Thoracic aorta (tissue), 2 donors: ENCODE measurements around the gene SH3PXD2A. TPM values are rescaled to one million over a fixed set of nuclear protein-coding genes. Genes with fewer than 3 reads are reported as not detected.

Source experiments
- ATAC-seq: fragments of 150-250 bp; one replicate; pipeline ENCODE4 v1.8.0; 2017; ENCODE audit warnings: low read depth; ENCODE audit not compliant: insufficient number of reproducible peaks, low FRiP score
- DNase-seq: peaks from one replicate; pipeline ENCODE4 v3.0.0-alpha.2; 2020; ENCODE audit warnings: low spot score
- H3K27ac ChIP-seq, 2 donors: fragments of 200-600 bp; sonication (generic); 1 replicate in 1 of 2; 2 replicates in 1 of 2; pipeline ENCODE4 v1.5.1; 2016; ENCODE audit warnings: mild to moderate bottlenecking in 2 of 2, moderate library complexity in 2 of 2
- H3K27me3 ChIP-seq: fragments of 200-600 bp; sonication (generic); replicated peaks from 2 replicates; pipeline ENCODE4 v1.6.0; 2016; ENCODE audit warnings: mild to moderate bottlenecking; ENCODE audit not compliant: insufficient read depth
- H3K36me3 ChIP-seq: fragments of 200-600 bp; sonication (generic); one replicate; pipeline ENCODE4 v1.5.1; 2016
- H3K4me1 ChIP-seq, 2 donors: fragments of 200-600 bp; sonication (generic); 1 replicate in 1 of 2; 2 replicates in 1 of 2; pipeline versions ENCODE4 v1.5.1 to v1.6.0; 2016; ENCODE audit warnings: low read depth in 2 of 2, mild to moderate bottlenecking in 1 of 2; ENCODE audit not compliant: control insufficient read depth in 1 of 2
- H3K4me3 ChIP-seq: fragments of 200-600 bp; sonication (generic); 2 replicates; pipeline ENCODE4 v1.5.1; 2016; ENCODE audit warnings: mild to moderate bottlenecking
- H3K9me3 ChIP-seq: fragments of 200-600 bp; sonication (generic); 2 replicates; pipeline ENCODE4 v1.5.1; 2016
- total RNA-seq, 2 donors: library from RNA; depleted of rRNA; stranded (reverse); fragments of >200 nt; gene quantifications; one replicate each; pipeline versions ENCODE4 v1.1.0 to v1.2.3, GENCODE V29; 2016
- TF ChIP-seq, protein P1 (sequence below): fragments of 200-600 bp; sonication (generic); IDR thresholded peaks from one replicate; pipeline ENCODE4 v1.5.1; 2019; ENCODE audit warnings: antibody characterized with exemption

The SH3PXD2A gene
- total RNA-seq, 2 donors from 2014 or later = 28.3 to 51.5 TPM

DNA sequence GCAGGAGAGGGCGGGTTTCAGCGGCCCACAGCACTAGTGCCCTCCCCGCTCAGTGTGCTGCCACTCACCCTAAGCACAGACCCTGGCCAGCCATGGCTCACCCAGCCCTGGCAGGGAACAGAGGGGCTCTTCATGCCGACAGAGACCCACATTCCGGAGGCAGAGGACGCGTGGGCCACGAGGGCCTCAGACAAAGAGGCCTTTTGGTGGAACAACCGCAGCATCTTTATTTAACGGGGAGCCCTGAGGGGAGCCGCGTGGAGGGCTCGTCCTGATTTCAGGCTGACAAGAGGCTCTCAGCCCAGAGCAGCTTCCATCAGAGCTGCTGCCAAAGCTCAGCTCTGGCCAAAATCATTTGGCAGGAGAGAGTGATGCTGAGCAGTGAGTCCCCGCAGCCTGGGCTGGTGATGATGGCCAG is 127.8 kb downstream of the SH3PXD2A start:
- peaks cover 10% of the 10 kb centered on the region for H3K36me3 ChIP-seq
- TF ChIP-seq, protein P1, sequence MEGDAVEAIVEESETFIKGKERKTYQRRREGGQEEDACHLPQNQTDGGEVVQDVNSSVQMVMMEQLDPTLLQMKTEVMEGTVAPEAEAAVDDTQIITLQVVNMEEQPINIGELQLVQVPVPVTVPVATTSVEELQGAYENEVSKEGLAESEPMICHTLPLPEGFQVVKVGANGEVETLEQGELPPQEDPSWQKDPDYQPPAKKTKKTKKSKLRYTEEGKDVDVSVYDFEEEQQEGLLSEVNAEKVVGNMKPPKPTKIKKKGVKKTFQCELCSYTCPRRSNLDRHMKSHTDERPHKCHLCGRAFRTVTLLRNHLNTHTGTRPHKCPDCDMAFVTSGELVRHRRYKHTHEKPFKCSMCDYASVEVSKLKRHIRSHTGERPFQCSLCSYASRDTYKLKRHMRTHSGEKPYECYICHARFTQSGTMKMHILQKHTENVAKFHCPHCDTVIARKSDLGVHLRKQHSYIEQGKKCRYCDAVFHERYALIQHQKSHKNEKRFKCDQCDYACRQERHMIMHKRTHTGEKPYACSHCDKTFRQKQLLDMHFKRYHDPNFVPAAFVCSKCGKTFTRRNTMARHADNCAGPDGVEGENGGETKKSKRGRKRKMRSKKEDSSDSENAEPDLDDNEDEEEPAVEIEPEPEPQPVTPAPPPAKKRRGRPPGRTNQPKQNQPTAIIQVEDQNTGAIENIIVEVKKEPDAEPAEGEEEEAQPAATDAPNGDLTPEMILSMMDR = no peak
- no peaks in the 10 kb centered on the region for H3K27me3 ChIP-seq
- H3K4me3 ChIP-seq = no peak overlapping the region
- no peaks in the 10 kb centered on the region for H3K9me3 ChIP-seq
- no peak for ATAC-seq
- no peak for DNase-seq
- H3K4me1 ChIP-seq = peaks cover 0 to 9% of the 10 kb centered on the region in 2 donors
- no peak overlapping the region for H3K27ac ChIP-seq

DNA sequence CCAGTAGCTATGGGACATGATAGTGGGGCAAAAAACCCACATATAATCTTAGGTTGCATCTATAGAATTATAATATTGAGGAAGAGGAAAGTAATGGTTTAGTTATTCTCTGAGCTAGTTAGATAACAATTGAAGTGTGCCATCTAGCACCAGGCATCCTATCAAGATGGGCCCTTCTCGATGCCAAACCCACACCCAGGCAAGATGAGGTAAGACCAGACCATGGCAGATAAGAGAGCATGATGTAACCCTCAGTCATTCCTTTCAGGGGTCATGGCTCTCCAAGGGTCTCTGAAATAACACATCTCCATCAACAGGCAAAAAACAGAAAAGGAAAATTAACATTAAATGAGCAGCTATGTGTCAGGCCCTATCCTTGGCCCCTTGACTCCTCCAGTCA is 128.7 kb downstream of the SH3PXD2A start:
- ATAC-seq (no peak), DNase-seq (no peak)
- H3K27ac ChIP-seq = no peak overlapping the region
- TF ChIP-seq, protein P1 = no peak
- no peaks in the 10 kb centered on the region for H3K27me3 ChIP-seq
- H3K9me3 ChIP-seq = no peaks in the 10 kb centered on the region
- H3K4me1 ChIP-seq = peaks cover 0 to 9% of the 10 kb centered on the region in 2 donors
- peaks cover 10% of the 10 kb centered on the region for H3K36me3 ChIP-seq
- no peak overlapping the region for H3K4me3 ChIP-seq

DNA sequence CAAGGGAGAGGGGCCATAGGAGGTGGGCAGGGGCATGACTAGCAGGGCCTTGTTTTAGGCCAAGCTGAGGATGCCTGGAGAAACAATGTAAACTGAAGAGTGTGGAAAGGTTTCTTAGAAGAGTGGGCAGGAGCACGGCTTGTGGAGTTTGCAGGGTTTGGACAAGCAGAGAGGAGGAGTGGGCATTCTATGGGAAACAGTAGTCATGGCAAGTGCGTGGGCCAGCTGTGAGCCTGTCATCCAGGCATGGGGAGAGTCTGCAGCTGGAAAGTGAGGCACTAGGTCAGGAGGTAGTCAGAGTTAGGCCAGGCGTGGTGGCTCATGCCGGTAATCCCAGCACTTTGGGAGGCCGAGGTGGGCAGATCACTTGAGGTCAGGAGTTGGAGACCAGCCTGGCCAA is 130.1 kb downstream of the SH3PXD2A start:
- no peak for ATAC-seq
- peaks cover 0 to 9% of the 10 kb centered on the region in 2 donors for H3K4me1 ChIP-seq
- H3K27ac ChIP-seq = no peak overlapping the region
- no peaks in the 10 kb centered on the region for H3K9me3 ChIP-seq
- no peak overlapping the region for H3K4me3 ChIP-seq
- peaks cover 10% of the 10 kb centered on the region for H3K36me3 ChIP-seq
- TF ChIP-seq, protein P1 = no peak
- H3K27me3 ChIP-seq = no peaks in the 10 kb centered on the region
- no peak for DNase-seq

DNA sequence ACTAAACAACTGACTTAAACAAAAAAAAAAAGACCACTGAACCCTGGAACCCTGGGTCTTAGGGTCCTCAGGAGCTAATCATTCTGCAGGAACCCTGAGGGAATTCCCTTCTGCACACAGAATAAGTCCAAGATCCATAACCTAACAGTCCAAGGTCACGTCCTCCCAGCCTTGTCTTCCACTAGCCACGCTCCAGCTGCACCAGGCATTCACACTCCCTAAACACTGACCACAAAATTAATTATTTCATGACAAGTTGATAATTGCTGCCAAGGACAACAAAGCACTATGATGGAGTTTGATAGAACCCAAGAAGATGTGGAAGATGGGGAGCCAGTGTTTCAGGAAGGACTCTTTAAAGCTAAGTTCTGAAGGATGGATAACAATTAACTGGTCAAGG is 130.6 kb downstream of the SH3PXD2A start:
- no peak overlapping the region for H3K4me3 ChIP-seq
- TF ChIP-seq, protein P1 = no peak
- H3K9me3 ChIP-seq = no peaks in the 10 kb centered on the region
- peaks cover 10% of the 10 kb centered on the region for H3K36me3 ChIP-seq
- H3K27ac ChIP-seq = no peak overlapping the region
- peaks cover 0 to 9% of the 10 kb centered on the region in 2 donors for H3K4me1 ChIP-seq
- H3K27me3 ChIP-seq = no peaks in the 10 kb centered on the region
- ATAC-seq (no peak), DNase-seq (no peak)

DNA sequence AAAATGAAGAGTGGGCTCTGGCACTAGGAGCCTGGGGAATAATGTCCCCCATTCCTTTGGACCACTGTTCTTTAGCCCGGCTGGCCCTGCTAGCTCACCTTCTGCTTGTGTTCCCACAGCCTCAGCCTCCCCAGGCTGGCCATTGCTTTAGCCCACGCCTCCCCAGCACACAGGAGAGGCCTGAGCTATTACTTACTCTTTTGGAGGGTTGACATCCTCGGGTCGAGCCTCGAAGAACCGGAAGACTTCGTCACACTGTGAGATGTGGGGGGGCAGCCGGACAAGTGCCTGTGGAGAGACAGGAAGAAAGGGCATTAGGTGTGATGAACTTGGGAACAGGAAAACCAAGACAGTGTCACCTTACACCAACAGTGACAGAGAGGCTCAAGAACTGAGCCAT is 131.3 kb downstream of the SH3PXD2A start:
- H3K36me3 ChIP-seq = peaks cover 10% of the 10 kb centered on the region
- no peak overlapping the region for H3K4me3 ChIP-seq
- H3K27ac ChIP-seq = no peak overlapping the region
- no peak for ATAC-seq
- H3K27me3 ChIP-seq = no peaks in the 10 kb centered on the region
- DNase-seq = no peak
- H3K9me3 ChIP-seq = no peaks in the 10 kb centered on the region
- H3K4me1 ChIP-seq = peaks cover 0 to 9% of the 10 kb centered on the region in 2 donors
- TF ChIP-seq, protein P1 = no peak
